HG03354 (cell line): ENCODE data around the gene MESP2.
A peak's percentile ranks its signal among the peaks of the same experiment; 100 is the strongest.

Source experiments
- ATAC-seq: cut with Tn5 transposase; IDR thresholded peaks from one replicate; pipeline ENCODE4 v1.9.1; 2021; ENCODE audit warnings: mild to moderate bottlenecking; ENCODE audit not compliant: unreplicated experiment, poor library complexity, severe bottlenecking

The MESP2 gene, protein sequence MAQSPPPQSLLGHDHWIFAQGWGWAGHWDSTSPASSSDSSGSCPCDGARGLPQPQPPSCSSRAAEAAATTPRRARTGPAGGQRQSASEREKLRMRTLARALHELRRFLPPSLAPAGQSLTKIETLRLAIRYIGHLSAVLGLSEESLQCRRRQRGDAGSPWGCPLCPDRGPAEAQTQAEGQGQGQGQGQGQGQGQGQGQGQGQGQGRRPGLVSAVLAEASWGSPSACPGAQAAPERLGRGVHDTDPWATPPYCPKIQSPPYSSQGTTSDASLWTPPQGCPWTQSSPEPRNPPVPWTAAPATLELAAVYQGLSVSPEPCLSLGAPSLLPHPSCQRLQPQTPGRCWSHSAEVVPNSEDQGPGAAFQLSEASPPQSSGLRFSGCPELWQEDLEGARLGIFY

DNA sequence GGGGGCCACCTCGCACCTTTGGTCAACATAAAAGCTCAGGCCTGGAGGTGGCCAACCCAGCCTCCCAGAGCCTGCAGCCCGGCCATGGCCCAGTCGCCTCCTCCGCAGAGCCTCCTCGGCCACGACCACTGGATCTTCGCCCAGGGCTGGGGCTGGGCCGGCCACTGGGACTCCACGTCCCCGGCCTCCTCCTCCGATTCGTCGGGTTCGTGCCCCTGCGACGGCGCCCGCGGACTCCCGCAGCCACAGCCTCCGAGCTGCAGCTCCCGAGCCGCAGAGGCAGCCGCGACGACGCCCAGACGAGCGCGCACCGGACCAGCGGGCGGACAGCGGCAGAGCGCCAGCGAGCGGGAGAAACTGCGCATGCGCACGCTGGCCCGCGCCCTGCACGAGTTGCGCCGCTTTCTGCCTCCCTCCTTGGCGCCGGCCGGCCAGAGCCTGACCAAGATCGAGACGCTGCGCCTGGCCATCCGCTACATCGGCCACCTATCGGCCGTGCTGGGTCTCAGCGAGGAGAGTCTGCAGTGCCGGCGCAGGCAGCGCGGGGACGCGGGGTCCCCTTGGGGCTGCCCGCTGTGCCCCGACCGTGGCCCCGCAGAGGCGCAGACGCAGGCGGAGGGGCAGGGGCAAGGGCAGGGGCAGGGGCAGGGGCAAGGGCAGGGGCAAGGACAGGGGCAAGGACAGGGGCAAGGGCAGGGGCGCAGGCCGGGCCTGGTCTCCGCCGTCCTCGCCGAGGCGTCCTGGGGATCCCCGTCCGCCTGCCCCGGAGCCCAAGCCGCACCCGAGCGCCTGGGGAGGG is at the start of gene MESP2:
Gene MESP2, plus strand, starts transcription at position 59 of the 799 bp plus-strand sequence. Its CDS starts 26 bp downstream, at position 85.
- ATAC-seq: peak; percentile 76

DNA sequence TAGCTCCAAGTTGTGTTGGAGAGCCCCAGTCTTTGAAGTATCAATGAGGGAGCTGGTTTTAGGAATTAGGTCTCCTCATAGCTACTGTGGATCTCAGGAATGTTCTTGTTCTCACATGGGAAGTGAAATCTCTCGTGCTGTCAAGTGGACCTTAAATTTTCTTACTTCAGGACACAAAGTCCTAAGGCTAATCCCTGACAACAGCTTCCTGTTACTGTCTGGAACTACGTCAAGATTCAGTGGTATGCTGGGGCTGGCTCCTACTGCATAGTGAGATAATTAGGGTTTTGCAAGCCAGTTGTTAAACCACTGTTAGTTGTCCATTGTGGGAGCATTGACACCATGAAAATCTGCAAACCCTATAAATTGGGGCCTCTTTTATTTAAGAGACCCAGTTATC is 47.9 kb upstream of the MESP2 start:
- ATAC-seq: no peak

DNA sequence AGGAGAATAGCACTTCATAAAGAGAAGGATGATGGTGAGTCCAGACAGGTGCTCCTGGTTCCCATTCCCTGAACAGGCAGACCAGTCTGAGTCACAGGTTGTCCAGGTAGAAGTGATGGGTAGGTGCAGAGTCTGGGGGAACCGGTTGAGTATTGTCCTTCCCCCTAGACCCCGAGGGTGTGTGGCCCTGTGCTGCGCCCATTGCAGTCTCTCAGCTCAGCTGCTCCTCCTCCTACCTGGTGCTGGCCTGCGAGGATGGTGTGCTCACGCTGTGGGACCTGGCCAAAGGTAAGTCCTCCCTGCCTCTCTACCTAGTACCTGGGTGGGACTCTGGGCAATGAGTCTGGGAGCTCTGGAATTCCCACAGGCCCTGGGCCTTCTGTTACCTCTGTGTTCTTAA is 44.9 kb upstream of the MESP2 start:
- no peak for ATAC-seq

GRCh38 chr15:89732451-89733172 is 43.5 kb upstream of the MESP2 start:
- ATAC-seq: no peak

GRCh38 chr15:89735773-89736172 is 40.4 kb upstream of the MESP2 start:
- ATAC-seq: no peak

DNA sequence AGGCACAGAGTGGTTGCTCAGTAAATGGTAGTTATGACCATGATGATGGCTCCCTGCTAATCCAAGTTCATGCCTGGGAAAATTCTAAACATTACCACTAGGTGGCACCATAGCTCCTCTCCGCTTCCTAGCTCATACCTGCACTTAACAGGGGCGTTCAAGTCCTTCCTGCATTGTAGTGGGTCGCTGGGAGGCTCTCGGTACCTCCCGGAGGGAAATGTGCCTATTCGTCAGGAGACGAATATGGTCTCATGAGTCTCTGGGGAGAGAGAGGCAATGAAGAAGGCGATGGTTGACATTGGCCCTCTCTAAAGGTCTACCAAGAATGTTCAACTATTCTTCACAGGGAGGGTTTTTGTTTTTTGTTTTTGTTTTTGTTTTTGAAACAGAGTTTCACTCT is 36.0 kb upstream of the MESP2 start:
- no peak for ATAC-seq

GRCh38 chr15:89743011-89743410 is 33.1 kb upstream of the MESP2 start:
- ATAC-seq: no peak

DNA sequence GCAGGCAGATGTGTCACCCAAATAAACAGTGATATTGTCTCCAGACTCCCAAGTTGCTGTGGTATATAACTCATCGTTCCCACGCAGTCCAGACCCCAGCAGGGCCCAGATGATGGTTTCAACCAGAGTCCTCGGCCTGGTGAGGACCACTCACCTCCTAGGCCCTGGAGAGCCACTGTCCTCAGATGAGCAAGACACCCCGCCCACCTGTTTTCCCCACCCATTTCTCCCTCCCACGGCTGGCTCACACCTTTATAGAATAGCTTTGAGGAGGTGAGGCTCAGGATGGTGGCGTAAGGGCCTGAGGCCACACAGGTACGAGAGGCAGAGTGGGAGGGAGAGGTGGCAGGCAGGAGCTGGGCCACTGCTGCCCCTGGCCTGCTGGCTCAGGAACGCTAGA is 32.5 kb upstream of the MESP2 start:
- no peak for ATAC-seq

- ATAC-seq: no peak
Observed at GRCh38 chr15:89745131-89745530, 31.0 kb upstream of the MESP2 start.

DNA sequence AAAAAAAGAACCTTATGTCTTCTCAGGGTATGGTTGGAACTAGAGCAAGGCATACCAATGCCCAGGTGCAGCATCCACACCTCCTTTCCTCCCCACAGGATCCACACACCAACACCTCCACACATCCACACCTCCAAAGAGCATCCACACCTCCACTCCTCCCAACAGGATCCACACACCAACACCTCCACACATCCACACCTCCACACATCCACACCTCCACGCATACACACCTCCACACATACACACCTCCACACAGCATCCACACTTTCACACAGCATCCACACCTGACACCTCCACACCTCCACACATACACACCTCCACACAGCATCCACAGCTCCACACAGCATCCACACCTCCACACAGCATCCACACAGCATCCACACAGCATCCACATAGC is 30.4 kb upstream of the MESP2 start:
- ATAC-seq: no peak

GRCh38 chr15:89746386-89746780 is 29.7 kb upstream of the MESP2 start:
- no peak for ATAC-seq

DNA sequence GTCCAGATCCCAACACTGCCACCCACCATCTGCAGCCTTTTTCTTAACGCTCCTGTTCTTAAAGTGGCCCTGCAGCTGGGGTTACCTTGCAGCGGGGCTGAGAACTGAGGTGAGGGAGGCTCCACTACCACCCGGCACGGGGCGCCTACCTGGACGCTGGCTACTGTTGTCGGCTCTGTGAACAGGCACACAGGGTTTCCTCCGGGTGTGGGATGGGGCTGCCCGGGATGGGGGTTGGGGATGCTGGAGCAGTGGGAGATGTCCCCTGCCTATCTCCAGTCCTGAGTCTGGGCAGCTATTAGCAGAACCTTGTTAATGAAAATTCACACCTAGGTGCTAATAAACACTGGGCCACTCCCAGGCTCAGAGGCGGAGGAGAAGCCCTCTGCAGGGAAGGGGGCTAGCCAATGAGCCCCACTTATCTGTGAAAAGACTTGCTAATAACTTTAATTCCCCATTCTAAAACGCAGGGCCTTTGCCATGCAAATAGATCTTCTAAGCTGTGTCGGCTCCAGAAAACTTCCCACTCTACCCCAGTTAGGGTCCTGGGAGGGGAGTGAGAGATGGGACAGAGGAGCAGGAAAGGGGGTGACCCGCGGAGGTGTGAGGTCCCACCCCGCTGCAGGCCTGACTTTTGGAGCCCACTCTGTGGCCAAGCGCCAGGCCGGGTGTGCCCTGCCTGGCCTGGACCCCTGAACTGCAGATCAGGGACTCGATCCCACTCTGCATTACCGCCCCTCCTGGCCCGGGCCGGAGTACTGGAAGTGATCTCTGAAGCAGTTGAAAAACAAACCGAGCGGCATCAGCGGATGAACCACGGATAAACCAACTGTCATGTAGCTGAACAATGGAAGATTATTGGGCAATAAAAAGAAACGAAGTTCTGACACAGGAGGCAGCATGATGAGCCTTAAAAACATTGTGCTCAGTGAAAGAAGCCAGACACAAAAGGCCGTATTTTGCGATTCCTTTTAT is 28.1 kb upstream of the MESP2 start:
- ATAC-seq: no peak

GRCh38 chr15:89749054-89749453 is 27.1 kb upstream of the MESP2 start:
- no peak for ATAC-seq

GRCh38 chr15:89749526-89749925 is 26.6 kb upstream of the MESP2 start:
- ATAC-seq: no peak

GRCh38 chr15:89749951-89750559 is 26.1 kb upstream of the MESP2 start:
- peak; percentile 2 for ATAC-seq

GRCh38 chr15:89750560-89751542 is 25.3 kb upstream of the MESP2 start, which contains the start of gene MESP1:
Gene MESP1, minus strand, starts transcription at chr15:89751249. Its CDS starts 18 bp downstream, at chr15:89751231.
- ATAC-seq: peak; percentile 98

- ATAC-seq: no peak
Observed at GRCh38 chr15:89751748-89752147, 24.4 kb upstream of the MESP2 start.

- ATAC-seq: no peak
Observed at GRCh38 chr15:89753855-89754254, 22.3 kb upstream of the MESP2 start.
